Measurements from ENCODE around the gene C1QTNF7.

C1QTNF7 gene

DNA sequence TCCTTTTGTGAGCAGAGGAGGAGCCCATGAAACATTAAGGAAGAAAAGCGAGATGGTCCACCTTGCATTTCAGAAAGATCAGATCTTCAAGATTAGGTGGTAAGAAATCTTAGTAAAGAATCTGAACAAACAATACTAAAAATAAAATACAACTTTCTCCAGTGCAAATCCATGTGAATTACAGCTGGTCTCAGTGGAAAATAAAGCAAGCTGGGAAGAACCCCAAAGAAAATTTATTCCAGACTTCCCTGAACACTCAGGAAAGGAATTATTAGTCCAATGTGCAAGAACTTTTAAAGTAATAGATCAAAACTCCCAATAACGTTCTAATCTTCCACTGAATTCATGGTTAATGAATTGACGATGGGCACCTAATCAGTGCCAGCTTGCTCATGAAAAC, 37.3 kb upstream of the C1QTNF7 start:
- TF ChIP-seq, protein P1, sequence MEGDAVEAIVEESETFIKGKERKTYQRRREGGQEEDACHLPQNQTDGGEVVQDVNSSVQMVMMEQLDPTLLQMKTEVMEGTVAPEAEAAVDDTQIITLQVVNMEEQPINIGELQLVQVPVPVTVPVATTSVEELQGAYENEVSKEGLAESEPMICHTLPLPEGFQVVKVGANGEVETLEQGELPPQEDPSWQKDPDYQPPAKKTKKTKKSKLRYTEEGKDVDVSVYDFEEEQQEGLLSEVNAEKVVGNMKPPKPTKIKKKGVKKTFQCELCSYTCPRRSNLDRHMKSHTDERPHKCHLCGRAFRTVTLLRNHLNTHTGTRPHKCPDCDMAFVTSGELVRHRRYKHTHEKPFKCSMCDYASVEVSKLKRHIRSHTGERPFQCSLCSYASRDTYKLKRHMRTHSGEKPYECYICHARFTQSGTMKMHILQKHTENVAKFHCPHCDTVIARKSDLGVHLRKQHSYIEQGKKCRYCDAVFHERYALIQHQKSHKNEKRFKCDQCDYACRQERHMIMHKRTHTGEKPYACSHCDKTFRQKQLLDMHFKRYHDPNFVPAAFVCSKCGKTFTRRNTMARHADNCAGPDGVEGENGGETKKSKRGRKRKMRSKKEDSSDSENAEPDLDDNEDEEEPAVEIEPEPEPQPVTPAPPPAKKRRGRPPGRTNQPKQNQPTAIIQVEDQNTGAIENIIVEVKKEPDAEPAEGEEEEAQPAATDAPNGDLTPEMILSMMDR (conservative IDR thresholded peaks at IDR 0.05; ENCODE audit: low read length), result no peak

DNA sequence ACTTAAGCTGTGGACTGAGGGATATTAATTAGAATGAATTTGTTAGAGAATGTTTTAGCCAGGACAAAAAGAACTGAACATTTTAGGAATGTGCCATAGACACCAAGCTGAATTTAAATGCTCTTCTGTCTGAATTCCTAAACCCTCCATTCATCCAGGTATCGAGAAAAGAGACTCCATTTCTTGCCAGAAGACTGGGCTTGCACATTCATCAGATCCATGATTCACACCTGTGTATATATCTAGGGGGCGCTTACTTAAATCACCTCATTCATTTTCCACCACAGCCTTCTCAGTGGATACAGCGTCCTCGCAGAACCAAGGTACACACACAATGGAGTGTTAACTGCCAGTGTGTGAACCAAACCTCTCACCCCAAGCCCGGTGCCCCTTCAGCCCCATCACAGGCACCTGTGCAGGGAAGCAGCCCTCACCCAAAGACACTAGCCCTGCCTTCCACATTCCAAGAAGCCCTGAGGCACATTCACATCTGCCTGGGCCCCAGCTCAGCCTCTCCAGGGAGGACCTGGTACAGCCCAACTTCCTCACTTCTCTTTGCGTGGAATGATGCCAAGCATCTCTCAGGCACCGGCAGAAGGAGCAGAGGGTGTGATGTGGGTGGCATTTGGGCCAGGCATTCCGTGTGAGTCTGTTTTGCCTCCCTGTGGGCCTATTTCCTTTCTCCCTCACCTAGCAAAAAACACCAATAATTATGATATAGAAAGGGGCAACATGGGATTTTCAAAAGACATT, 35.6 kb upstream of the C1QTNF7 start:
- DNase-seq (ENCODE audit: low read depth), result no peak
- H3K4me3 ChIP-seq (ENCODE audit: low read length), result no peak overlapping the region
- TF ChIP-seq, protein P1 (conservative IDR thresholded peaks at IDR 0.05; ENCODE audit: low read length), result no peak

More for the DNA sequence above, 37.3 kb upstream of the C1QTNF7 start:
- no peak for DNase-seq (ENCODE audit: low read depth)
- H3K4me3 ChIP-seq (ENCODE audit: low read length), result no peak overlapping the region

GRCh38 chr4:15395311-15395710, 32.5 kb upstream of the C1QTNF7 start:
- H3K4me3 ChIP-seq (ENCODE audit: low read length), result no peak overlapping the region
- peak; percentile 22 for DNase-seq (ENCODE audit: low read depth)
- TF ChIP-seq, protein P1 (conservative IDR thresholded peaks at IDR 0.05; ENCODE audit: low read length), result no peak

DNA sequence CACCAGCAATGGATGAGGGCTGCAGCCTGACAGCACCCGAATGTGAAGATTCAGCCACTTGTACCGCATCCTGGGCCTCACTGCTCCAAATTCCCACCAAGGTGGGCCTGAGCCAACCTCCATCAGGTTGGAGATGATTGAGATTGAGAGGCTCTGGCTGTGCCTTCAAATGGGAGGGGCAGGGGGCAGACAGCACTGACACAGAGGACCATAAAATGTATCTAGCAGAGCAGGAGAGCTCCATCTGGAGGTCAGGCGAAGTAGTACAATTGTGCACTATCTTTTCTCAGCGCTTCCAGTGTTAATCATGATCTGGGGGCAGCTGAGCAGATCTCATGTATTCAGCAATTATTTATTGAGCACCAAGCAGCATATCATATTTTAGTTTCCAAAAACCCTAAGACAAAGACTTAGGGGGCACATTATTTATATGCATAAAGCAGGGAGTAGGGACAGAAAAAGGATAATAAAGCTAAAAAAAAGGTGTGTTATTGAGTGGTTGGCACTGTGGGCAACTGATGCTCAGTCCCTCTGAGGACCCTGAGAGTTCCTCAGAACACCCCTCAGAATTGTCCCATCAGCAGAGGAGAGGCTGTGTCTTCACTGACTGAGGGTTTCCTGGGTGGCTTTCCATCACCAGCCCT, 31.6 kb upstream of the C1QTNF7 start:
- TF ChIP-seq, protein P1 (conservative IDR thresholded peaks at IDR 0.05; ENCODE audit: low read length), result peak; percentile 76
- no peak overlapping the region for H3K4me3 ChIP-seq (ENCODE audit: low read length)
- peak; percentile 42 for DNase-seq (ENCODE audit: low read depth)

GRCh38 chr4:15398001-15398400, 29.8 kb upstream of the C1QTNF7 start:
- TF ChIP-seq, protein P1 (conservative IDR thresholded peaks at IDR 0.05; ENCODE audit: low read length), result no peak
- no peak overlapping the region for H3K4me3 ChIP-seq (ENCODE audit: low read length)
- no peak for DNase-seq (ENCODE audit: low read depth)

DNA sequence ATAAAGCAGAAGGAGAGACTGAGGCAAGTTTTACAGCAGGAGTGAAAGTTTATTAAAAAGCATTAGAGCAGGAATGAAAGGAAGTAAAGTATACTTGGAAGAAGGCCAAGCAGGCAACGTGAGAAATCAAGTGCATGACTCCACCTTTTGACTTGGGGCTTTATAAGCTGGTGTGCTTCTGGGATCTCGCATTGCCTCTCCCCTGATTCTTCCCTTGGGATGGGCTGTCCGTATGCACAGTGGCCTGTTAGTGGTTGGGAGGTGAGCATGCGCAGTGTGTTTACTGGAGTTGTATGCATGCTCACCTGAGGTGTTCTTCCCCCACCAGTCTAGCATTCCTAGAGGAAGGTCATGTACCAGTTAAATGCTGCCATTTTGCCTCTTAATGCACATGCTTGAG, 29.1 kb upstream of the C1QTNF7 start:
- no peak overlapping the region for H3K4me3 ChIP-seq (ENCODE audit: low read length)
- DNase-seq (ENCODE audit: low read depth), result no peak
- TF ChIP-seq, protein P1 (conservative IDR thresholded peaks at IDR 0.05; ENCODE audit: low read length), result no peak

GRCh38 chr4:15400226-15400625, 27.6 kb upstream of the C1QTNF7 start:
- H3K4me3 ChIP-seq (ENCODE audit: low read length), result no peak overlapping the region
- TF ChIP-seq, protein P1 (conservative IDR thresholded peaks at IDR 0.05; ENCODE audit: low read length), result no peak
- DNase-seq (ENCODE audit: low read depth), result no peak

Measured in AG10803 (cell line).